HepG2 (cell line): ENCODE results near the gene PTGR2. TPM values are rescaled to one million over a fixed set of nuclear protein-coding genes. Genes with fewer than 3 reads are reported as not detected.
A peak's percentile ranks its signal among the peaks of the same experiment; 100 is the strongest.

Source experiments
- ATF4 ChIP-seq, 2 experiments: fragments of 450-650 bp in 1 of 2; sonication (generic) in 1 of 2; formaldehyde crosslinking; IDR thresholded peaks; 2 replicates each; pipeline versions ENCODE4 v1.5.0 to v1.8.0; 2020 to 2022; ENCODE audit warnings: mild to moderate bottlenecking in 1 of 2, missing genetic modification reagents in 1 of 2
- CEBPB ChIP-seq: IDR thresholded peaks from 2 replicates; pipeline ENCODE4 v1.6.1; 2011; ENCODE audit warnings: low read depth, low read length, improper control_type of control experiment, borderline replicate concordance
- ETV5 ChIP-seq: IDR thresholded peaks from 2 replicates; pipeline ENCODE4 v1.6.1; 2018; ENCODE audit warnings: missing biosample characterization, missing genetic modification reagents, inconsistent platforms, borderline replicate concordance
- FOSL2 ChIP-seq: sonication (generic); formaldehyde crosslinking; IDR thresholded peaks from 2 replicates; pipeline ENCODE4 v1.4.0; 2020; ENCODE audit warnings: missing genetic modification reagents
- FOXP1 ChIP-seq, 2 experiments: fragments of 450-650 bp in 1 of 2; IDR thresholded peaks; 2 replicates each; pipeline ENCODE4 v1.6.1; 2017 to 2018; ENCODE audit warnings: antibody characterized with exemption in 1 of 2
- HDAC2 ChIP-seq: sonication (generic); formaldehyde crosslinking; IDR thresholded peaks from 2 replicates; pipeline ENCODE4 v1.4.0; 2020; ENCODE audit warnings: missing genetic modification reagents
- MAFK ChIP-seq, 2 experiments: IDR thresholded peaks in 1 of 2; conservative IDR thresholded peaks in 1 of 2; 2 replicates each; pipeline ENCODE4 v1.6.1; 2011; ENCODE audit warnings: improper control_type of control experiment in 2 of 2, low read length in 2 of 2
- NCOA2 ChIP-seq: sonication (generic); formaldehyde crosslinking; IDR thresholded peaks from 2 replicates; pipeline ENCODE4 v1.8.0; 2022; ENCODE audit warnings: inconsistent platforms
- PAXIP1 ChIP-seq: sonication (generic); formaldehyde crosslinking; conservative IDR thresholded peaks from 2 replicates; pipeline ENCODE4 v1.4.0; 2020; ENCODE audit warnings: mild to moderate bottlenecking, missing genetic modification reagents, moderate library complexity
- RARG ChIP-seq: sonication (generic); formaldehyde crosslinking; IDR thresholded peaks from 2 replicates; pipeline ENCODE4 v1.4.0; 2020; ENCODE audit warnings: low read depth, mild to moderate bottlenecking, missing genetic modification reagents
- SALL1 ChIP-seq: sonication (generic); formaldehyde crosslinking; IDR thresholded peaks from 2 replicates; pipeline ENCODE4 v1.8.0; 2022; ENCODE audit warnings: mild to moderate bottlenecking, missing genetic modification reagents
- THAP11 ChIP-seq: IDR thresholded peaks from 2 replicates; pipeline ENCODE4 v1.6.1; 2016; ENCODE audit warnings: missing biosample characterization, missing genetic modification reagents
- ZNF251 ChIP-seq: sonication (generic); formaldehyde crosslinking; IDR thresholded peaks from 2 replicates; pipeline ENCODE4 v1.9.0; 2021; ENCODE audit warnings: mild to moderate bottlenecking, missing genetic modification reagents
- ZNF510 ChIP-seq: sonication (generic); formaldehyde crosslinking; IDR thresholded peaks from 2 replicates; pipeline ENCODE4 v1.4.0; 2020; ENCODE audit warnings: low read depth, mild to moderate bottlenecking, missing genetic modification reagents
- ZNF644 ChIP-seq: IDR thresholded peaks from 2 replicates; pipeline ENCODE4 v1.6.1; 2016; ENCODE audit warnings: low read depth
- polyA plus RNA-seq, 8 experiments: library from polyadenylated mRNA; depleted of rRNA in 3 of 8; stranded (reverse) in 7 of 8; unstranded in 1 of 8; fragments of >200 nt; fragmentation: Illumina TruSeq in 4 of 8; extraction: Trizol in 4 of 8; gene quantifications; 2 replicates each; pipeline versions ENCODE4 v1.2.1 to v1.2.3, GENCODE V29; 2011 to 2016; ENCODE audit warnings: low read depth in 4 of 8, missing spikeins in 1 of 8, mixed read lengths in 1 of 8; ENCODE audit not compliant: insufficient read depth in 1 of 8
- total RNA-seq, 5 experiments: library from RNA; depleted of rRNA; stranded (reverse); fragments of >200 nt; fragmentation: Illumina TruSeq; extraction: Trizol; gene quantifications; 2 replicates each; pipeline ENCODE4 v1.2.3, GENCODE V29; 2016; ENCODE audit warnings: low read depth in 1 of 5
- TF ChIP-seq, protein P1 (sequence below): sonication (generic); formaldehyde crosslinking; IDR thresholded peaks from 2 replicates; pipeline ENCODE4 v1.4.0; 2020; ENCODE audit warnings: missing genetic modification reagents
- TF ChIP-seq, protein P2 (sequence below): sonication (generic); formaldehyde crosslinking; IDR thresholded peaks from 2 replicates; pipeline ENCODE4 v1.4.0; 2020; ENCODE audit warnings: missing genetic modification reagents, mild to moderate bottlenecking, borderline replicate concordance

Gene PTGR2
- total and polyA plus RNA-seq, 2 of the 13 experiments (the other 11 are each of a cell fraction or from before 2014, with no cell fraction given): 3.0 to 4.3 TPM

DNA sequence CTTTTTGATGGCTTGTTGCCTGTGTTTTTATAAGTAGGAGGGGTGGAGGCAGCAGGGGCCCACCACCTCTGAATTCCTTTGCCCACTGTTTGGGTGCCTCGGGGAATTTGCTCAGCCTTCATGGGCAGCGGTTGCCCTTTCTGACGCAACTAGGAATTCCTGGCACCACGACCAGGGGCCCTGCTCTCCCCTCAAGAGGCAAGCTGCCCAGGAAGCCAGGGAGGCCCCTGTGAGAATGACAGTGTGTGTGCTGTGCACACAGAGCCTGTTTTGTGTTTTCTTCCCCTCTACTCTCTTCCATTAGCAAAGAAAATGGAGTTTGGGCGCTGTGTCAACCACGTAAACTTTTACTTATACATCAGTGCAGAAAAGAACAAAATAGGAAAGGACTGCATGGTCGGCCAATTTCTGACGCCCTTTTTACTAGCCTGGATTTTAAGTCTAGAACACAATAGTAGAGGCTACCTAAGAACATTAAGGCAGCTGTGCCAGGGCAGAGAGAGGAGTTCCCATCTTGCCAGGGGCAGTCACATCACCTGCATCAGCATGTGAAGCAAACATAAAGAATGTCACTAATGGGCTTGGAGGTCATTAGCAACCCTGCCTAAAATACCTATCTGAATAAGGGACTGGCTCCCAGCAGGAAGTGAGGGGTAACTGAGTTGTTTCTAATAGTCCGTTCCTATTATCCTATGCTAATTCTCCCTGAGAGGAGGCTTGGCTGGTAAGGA is 17.9 kb upstream of the PTGR2 start (continued):
- TF ChIP-seq ZNF251 (no peak), ZNF644 (CRISPR knock-in tag) (peak; percentile 50; the same call in 1 of the 2 replicates), ZNF510 (no peak), HDAC2 (0 out of 2 replicates have a peak, but pooled peaks have one; percentile 15), MAFK (conservative IDR thresholded peaks at IDR 0.05 in 1 of 2, IDR thresholded peaks at IDR 0.05 in 1 of 2; ENCODE audit: low read length in 2 of 2) (no peak), ATF4 (CRISPR knock-in tag; IDR thresholded peaks at IDR 0.05) (peak in 1 of 2 experiments; percentile 90; a peak in 2 of 4 replicates), PAXIP1 (CRISPR knock-in tag) (peak; percentile 41; the same call in 1 of the 2 replicates), THAP11 (peak; percentile 39; the same call in 1 of the 2 replicates), RARG (no peak), FOXP1 (IDR thresholded peaks at IDR 0.05) (no peak), FOXP1 (CRISPR knock-in tag; IDR thresholded peaks at IDR 0.05) (0 out of 2 replicates have a peak, but pooled peaks have one; percentile 11), CEBPB (peak; percentile 46; the same call in 1 of the 2 replicates), FOSL2 (CRISPR knock-in tag) (peak; percentile 43; the same call in 1 of the 2 replicates), NCOA2 (CRISPR knock-in tag) (peak; percentile 61; the same call in 1 of the 2 replicates), SALL1 (CRISPR knock-in tag) (0 out of 2 replicates have a peak, but pooled peaks have one; percentile 27), ETV5 (no peak; the same call in 1 of the 2 replicates)
- TF ChIP-seq, protein P1, sequence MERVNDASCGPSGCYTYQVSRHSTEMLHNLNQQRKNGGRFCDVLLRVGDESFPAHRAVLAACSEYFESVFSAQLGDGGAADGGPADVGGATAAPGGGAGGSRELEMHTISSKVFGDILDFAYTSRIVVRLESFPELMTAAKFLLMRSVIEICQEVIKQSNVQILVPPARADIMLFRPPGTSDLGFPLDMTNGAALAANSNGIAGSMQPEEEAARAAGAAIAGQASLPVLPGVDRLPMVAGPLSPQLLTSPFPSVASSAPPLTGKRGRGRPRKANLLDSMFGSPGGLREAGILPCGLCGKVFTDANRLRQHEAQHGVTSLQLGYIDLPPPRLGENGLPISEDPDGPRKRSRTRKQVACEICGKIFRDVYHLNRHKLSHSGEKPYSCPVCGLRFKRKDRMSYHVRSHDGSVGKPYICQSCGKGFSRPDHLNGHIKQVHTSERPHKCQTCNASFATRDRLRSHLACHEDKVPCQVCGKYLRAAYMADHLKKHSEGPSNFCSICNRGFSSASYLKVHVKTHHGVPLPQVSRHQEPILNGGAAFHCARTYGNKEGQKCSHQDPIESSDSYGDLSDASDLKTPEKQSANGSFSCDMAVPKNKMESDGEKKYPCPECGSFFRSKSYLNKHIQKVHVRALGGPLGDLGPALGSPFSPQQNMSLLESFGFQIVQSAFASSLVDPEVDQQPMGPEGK (CRISPR knock-in tag): peak; percentile 40; the same call in 1 of the 2 replicates
- TF ChIP-seq, protein P2, sequence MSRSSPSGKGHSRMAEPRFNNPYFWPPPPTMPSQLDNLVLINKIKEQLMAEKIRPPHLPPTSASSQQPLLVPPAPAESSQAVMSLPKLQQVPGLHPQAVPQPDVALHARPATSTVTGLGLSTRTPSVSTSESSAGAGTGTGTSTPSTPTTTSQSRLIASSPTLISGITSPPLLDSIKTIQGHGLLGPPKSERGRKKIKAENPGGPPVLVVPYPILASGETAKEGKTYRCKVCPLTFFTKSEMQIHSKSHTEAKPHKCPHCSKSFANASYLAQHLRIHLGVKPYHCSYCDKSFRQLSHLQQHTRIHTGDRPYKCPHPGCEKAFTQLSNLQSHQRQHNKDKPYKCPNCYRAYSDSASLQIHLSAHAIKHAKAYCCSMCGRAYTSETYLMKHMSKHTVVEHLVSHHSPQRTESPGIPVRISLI: no peak
